GM12878 (cell line): ENCODE data around the gene TTC33. TPM values are rescaled to one million over a fixed set of nuclear protein-coding genes. Genes with fewer than 3 reads are reported as not detected.

Source experiments
- ATAC-seq: fragments of 200-7000 bp; cut with Tn5 transposase; 3 replicates; pipeline ENCODE4 v1.9.1; 2020; ENCODE audit warnings: mild to moderate bottlenecking, moderate library complexity
- BruUV-seq: library from RNA; stranded (reverse); fragments of 400-500 nt; replicated peaks from 2 replicates; lab custom pipeline; 2021; lab: Mats Ljungman, UMichigan
- CTCF ChIA-PET: fragments of 300-600 bp; sonication (Branson Sonifier 250); formaldehyde crosslinking; extraction: SDS; loops from one replicate; lab custom pipeline; 2021; ENCODE audit warnings: inconsistent platforms; lab: Yijun Ruan, JAX
- POLR2A ChIA-PET: fragments of 350-600 bp; formaldehyde crosslinking; extraction: SDS; loops from one replicate; lab custom pipeline; 2021; ENCODE audit warnings: inconsistent platforms; lab: Charles Lee
- RAD21 ChIA-PET: fragments of 300-600 bp; sonication (Branson Sonifier 250); formaldehyde crosslinking; loops from one replicate; lab custom pipeline; 2023; ENCODE audit warnings: antibody characterized with exemption; ENCODE audit not compliant: unreplicated experiment; lab: Charles Lee
- SMC1A ChIA-PET: fragments of 300-600 bp; sonication (Branson Sonifier 250); formaldehyde crosslinking; loops from one replicate; lab custom pipeline; 2023; ENCODE audit not compliant: unreplicated experiment, uncharacterized antibody; lab: Charles Lee
- DNase-seq: peaks from one replicate; pipeline ENCODE4 v3.0.0-alpha.2; 2011; ENCODE audit warnings: low read depth, low spot score
- FAIRE-seq: peaks from 3 replicates; lab custom pipeline; 2011; peaks lifted over from hg19 to GRCh38; lab: Jason Lieb, UNC
- H2AFZ ChIP-seq: 2 replicates; pipeline ENCODE4 v1.6.0; 2011; ENCODE audit warnings: low read depth, low read length, control low read depth; ENCODE audit not compliant: control insufficient read depth
- H3K27ac ChIP-seq: 2 replicates; pipeline ENCODE4 v1.5.1; 2011; ENCODE audit warnings: control low read depth; ENCODE audit not compliant: control insufficient read depth, insufficient read depth
- H3K27me3 ChIP-seq, 2 experiments: replicated peaks in 1 of 2; 2 replicates each; pipeline versions ENCODE4 v1.6.0 to v1.6.1; 2011; ENCODE audit warnings: low read length in 1 of 2; ENCODE audit not compliant: control insufficient read depth in 2 of 2, insufficient read depth in 2 of 2
- H3K36me3 ChIP-seq, 2 experiments: 2 replicates each; pipeline ENCODE4 v1.5.1; 2011; ENCODE audit warnings: low read length in 1 of 2; ENCODE audit not compliant: control insufficient read depth in 2 of 2, insufficient read depth in 2 of 2
- H3K4me1 ChIP-seq: 2 replicates; pipeline ENCODE4 v1.6.1; 2011; ENCODE audit warnings: mild to moderate bottlenecking, low read length, moderate library complexity, mixed read lengths; ENCODE audit not compliant: control insufficient read depth, insufficient read depth
- H3K4me2 ChIP-seq: 2 replicates; pipeline ENCODE4 v1.6.0; 2011; ENCODE audit warnings: control low read depth; ENCODE audit not compliant: control insufficient read depth, insufficient read depth
- H3K4me3 ChIP-seq: fragments of 200-600 bp; sonication (generic); 2 replicates; pipeline ENCODE4 v1.5.1; 2016
- H3K79me2 ChIP-seq: 2 replicates; pipeline ENCODE4 v1.6.0; 2011; ENCODE audit warnings: low read length; ENCODE audit not compliant: control insufficient read depth, insufficient read depth
- H3K9ac ChIP-seq: 2 replicates; pipeline ENCODE4 v1.8.0; 2011; ENCODE audit warnings: low read length, control low read depth, mixed read lengths; ENCODE audit not compliant: control insufficient read depth, insufficient read depth
- H3K9me3 ChIP-seq: replicated peaks from 3 replicates; pipeline ENCODE4 v1.5.1; 2011; ENCODE audit warnings: mild to moderate bottlenecking, low read length; ENCODE audit not compliant: control insufficient read depth, insufficient read depth
- H4K20me1 ChIP-seq: 2 replicates; pipeline ENCODE4 v1.6.0; 2011; ENCODE audit not compliant: control insufficient read depth, insufficient read depth
- ASH2L ChIP-seq: fragments of 300-600, 200-600 bp; sonication (generic); IDR thresholded peaks from 2 replicates; pipeline ENCODE4 v1.6.1; 2017; ENCODE audit warnings: low read depth, mild to moderate bottlenecking, borderline replicate concordance
- E4F1 ChIP-seq: fragments of 450-650 bp; IDR thresholded peaks from 2 replicates; pipeline ENCODE4 v1.6.1; 2018; ENCODE audit warnings: borderline replicate concordance, mild to moderate bottlenecking; ENCODE audit not compliant: partially characterized antibody
- EP300 ChIP-seq, 2 experiments: fragments of 150-350 bp in 1 of 2; IDR thresholded peaks; 2 replicates each; pipeline ENCODE4 v1.6.1; 2011 to 2012; ENCODE audit warnings: low read depth in 2 of 2, low read length in 2 of 2, borderline replicate concordance in 1 of 2, improper control_type of control experiment in 1 of 2, inconsistent platforms in 1 of 2; ENCODE audit not compliant: control insufficient read depth in 1 of 2
- JUNB ChIP-seq: IDR thresholded peaks from 2 replicates; pipeline ENCODE4 v1.6.1; 2016; ENCODE audit warnings: antibody characterized with exemption, mild to moderate bottlenecking
- MEF2A ChIP-seq: IDR thresholded peaks from 2 replicates; pipeline ENCODE4 v1.6.1; 2011; ENCODE audit warnings: low read depth, mild to moderate bottlenecking, low read length, moderate library complexity; ENCODE audit not compliant: insufficient read depth
- NFXL1 ChIP-seq: fragments of 450-650 bp; IDR thresholded peaks from 2 replicates; pipeline ENCODE4 v1.6.1; 2017; ENCODE audit warnings: antibody characterized with exemption, mild to moderate bottlenecking, borderline replicate concordance
- NFYA ChIP-seq: IDR thresholded peaks from 2 replicates; pipeline ENCODE4 v1.6.1; 2011; ENCODE audit warnings: low read depth, mild to moderate bottlenecking, low read length, improper control_type of control experiment, borderline replicate concordance
- NFYB ChIP-seq: IDR thresholded peaks from 2 replicates; pipeline ENCODE4 v1.6.1; 2011; ENCODE audit warnings: low read depth, mild to moderate bottlenecking, low read length, improper control_type of control experiment, moderate library complexity; ENCODE audit not compliant: insufficient read depth
- POLR2AphosphoS5 ChIP-seq: IDR thresholded peaks from 2 replicates; pipeline ENCODE4 v1.6.1; 2011; ENCODE audit warnings: mild to moderate bottlenecking, low read length, inconsistent platforms
- SKIL ChIP-seq: fragments of 450-650 bp; IDR thresholded peaks from 2 replicates; pipeline ENCODE4 v1.6.1; 2017; ENCODE audit warnings: mild to moderate bottlenecking, low read depth, inconsistent platforms; ENCODE audit not compliant: poor library complexity, severe bottlenecking
- ZSCAN29 ChIP-seq: fragments of 450-650 bp; IDR thresholded peaks from 2 replicates; pipeline ENCODE4 v1.6.1; 2017; ENCODE audit warnings: mild to moderate bottlenecking, moderate library complexity
- WGBS: methylation state at CpG from one replicate; pipeline ENCODE4 v1.1.6; 2016; ENCODE audit warnings: low lambda C conversion rate; ENCODE audit not compliant: insufficient replicate concordance, insufficient coverage; ENCODE audit errors: missing lambda C conversion rate; 5-methylcytosine and 5-hydroxymethylcytosine counted together
- in situ Hi-C: fragments of 300-500 bp; cut with MboI; formaldehyde crosslinking; loops from 9 replicates; pipeline ENCODE4 v1.14.3; 2018; ENCODE audit warnings: mixed read lengths
- intact Hi-C: fragments of 100-400 bp; cut with micrococcal nuclease; formaldehyde crosslinking; loops from one replicate; pipeline ENCODE4 v1.14.2; 2022; ENCODE audit not compliant: unreplicated experiment
- polyA plus RNA-seq, 11 experiments: library from polyadenylated mRNA; depleted of rRNA in 4 of 11; unstranded in 6 of 11; stranded (reverse) in 5 of 11; fragments of >200 nt; fragmentation: Nextera tagmentation in 4 of 11; fragmentation: Illumina TruSeq in 1 of 11; extraction: Ambion mirVana in 4 of 11; extraction: Trizol in 1 of 11; gene quantifications; 1 replicate in 1 of 11; 2 replicates in 10 of 11; pipeline versions ENCODE4 v1.2.1 to v1.2.3, GENCODE V29; 2011 to 2016; ENCODE audit warnings: inconsistent platforms in 2 of 11, missing spikeins in 2 of 11, low read depth in 1 of 11
- total RNA-seq, 4 experiments: library from RNA; depleted of rRNA in 3 of 4; stranded (reverse); fragments of >200 nt in 3 of 4; fragmentation: Illumina TruSeq in 1 of 4; extraction: Trizol in 1 of 4; gene quantifications; 2 replicates each; pipeline versions ENCODE4 v1.2.1 to v1.2.3, GENCODE V29; 2013 to 2021
- TF ChIP-seq, protein P1 (sequence below): fragments of 450-650 bp; IDR thresholded peaks from 2 replicates; pipeline ENCODE4 v1.6.1; 2017; ENCODE audit warnings: borderline replicate concordance
- TF ChIP-seq, protein P2 (sequence below): fragments of 450-650 bp; IDR thresholded peaks from 2 replicates; pipeline ENCODE4 v1.6.1; 2017; ENCODE audit warnings: mild to moderate bottlenecking, moderate library complexity

TTC33 gene
- total and polyA plus RNA-seq, 10 of the 15 experiments (the other 5 are each of a cell fraction or from before 2014, with no cell fraction given): 7.9 to 22.3 (median 14.6) TPM

DNA sequence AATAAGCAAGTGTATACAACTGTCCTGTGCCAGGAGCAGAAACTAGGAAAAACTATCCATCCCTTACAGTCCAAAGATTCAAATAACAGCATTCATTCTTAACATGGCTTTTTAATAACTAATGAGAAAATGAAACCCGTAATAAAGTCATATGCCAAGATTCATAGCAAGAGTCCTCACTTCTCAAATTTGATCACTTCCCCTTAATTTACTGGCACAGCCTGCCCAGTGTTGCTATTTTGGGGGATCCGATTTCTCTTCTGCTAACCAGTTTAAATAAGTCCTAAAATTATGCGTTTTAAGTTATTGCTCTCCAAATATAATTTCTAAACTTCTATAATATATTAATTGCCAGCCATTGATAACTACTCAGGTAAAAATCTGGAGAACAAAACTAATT is 253.0 kb downstream of the TTC33 start:
- FAIRE-seq (no peak), ATAC-seq (peak; percentile 79), DNase-seq (no peak)
- Histone ChIP-seq H3K36me3 (no peaks in the 10 kb centered on the region), H3K4me1 (no peaks in the 10 kb centered on the region), H3K4me3 (no peak overlapping the region), H3K27me3 (no peaks in the 10 kb centered on the region), H4K20me1 (no peaks in the 10 kb centered on the region), H3K9ac (no peak overlapping the region), H3K79me2 (no peaks in the 10 kb centered on the region), H3K9me3 (no peaks in the 10 kb centered on the region), H2AFZ (no peak overlapping the region), H3K4me2 (no peak overlapping the region), H3K27ac (no peak overlapping the region)
- BruUV-seq: no TSS peak
- SMC1A ChIA-PET: interaction anchor here (0.9 kb wide), 1 partner anchor 183 kb away, joined by 3 read pairs; no protein-coding TSS in a partner anchor
- RAD21 ChIA-PET: no interaction called here
- CTCF ChIA-PET: no interaction called here
- POLR2A ChIA-PET: no interaction called here
- in situ Hi-C loops: no loop called here
- intact Hi-C loops: no loop called here
- WGBS: 0% methylated on average over 3 of the region's 3 CpGs
- TF ChIP-seq SKIL (no peak), JUNB (peak; percentile 37; the same call in 1 of the 2 replicates), ASH2L (no peak), NFXL1 (no peak), ZSCAN29 (no peak), MEF2A (peak; percentile 44; the same call in 1 of the 2 replicates), NFYB (no peak), POLR2AphosphoS5 (no peak), E4F1 (no peak), EP300 (IDR thresholded peaks at IDR 0.05; ENCODE audit: borderline replicate concordance in 1 of 2, control insufficient read depth in 1 of 2, low read depth in 2 of 2, low read length in 2 of 2) (peak in 1 of 2 experiments; percentile 24; a peak in 1 of 4 replicates), NFYA (no peak)
- TF ChIP-seq, protein P1, sequence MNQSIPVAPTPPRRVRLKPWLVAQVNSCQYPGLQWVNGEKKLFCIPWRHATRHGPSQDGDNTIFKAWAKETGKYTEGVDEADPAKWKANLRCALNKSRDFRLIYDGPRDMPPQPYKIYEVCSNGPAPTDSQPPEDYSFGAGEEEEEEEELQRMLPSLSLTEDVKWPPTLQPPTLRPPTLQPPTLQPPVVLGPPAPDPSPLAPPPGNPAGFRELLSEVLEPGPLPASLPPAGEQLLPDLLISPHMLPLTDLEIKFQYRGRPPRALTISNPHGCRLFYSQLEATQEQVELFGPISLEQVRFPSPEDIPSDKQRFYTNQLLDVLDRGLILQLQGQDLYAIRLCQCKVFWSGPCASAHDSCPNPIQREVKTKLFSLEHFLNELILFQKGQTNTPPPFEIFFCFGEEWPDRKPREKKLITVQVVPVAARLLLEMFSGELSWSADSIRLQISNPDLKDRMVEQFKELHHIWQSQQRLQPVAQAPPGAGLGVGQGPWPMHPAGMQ: no peak
- TF ChIP-seq, protein P2, sequence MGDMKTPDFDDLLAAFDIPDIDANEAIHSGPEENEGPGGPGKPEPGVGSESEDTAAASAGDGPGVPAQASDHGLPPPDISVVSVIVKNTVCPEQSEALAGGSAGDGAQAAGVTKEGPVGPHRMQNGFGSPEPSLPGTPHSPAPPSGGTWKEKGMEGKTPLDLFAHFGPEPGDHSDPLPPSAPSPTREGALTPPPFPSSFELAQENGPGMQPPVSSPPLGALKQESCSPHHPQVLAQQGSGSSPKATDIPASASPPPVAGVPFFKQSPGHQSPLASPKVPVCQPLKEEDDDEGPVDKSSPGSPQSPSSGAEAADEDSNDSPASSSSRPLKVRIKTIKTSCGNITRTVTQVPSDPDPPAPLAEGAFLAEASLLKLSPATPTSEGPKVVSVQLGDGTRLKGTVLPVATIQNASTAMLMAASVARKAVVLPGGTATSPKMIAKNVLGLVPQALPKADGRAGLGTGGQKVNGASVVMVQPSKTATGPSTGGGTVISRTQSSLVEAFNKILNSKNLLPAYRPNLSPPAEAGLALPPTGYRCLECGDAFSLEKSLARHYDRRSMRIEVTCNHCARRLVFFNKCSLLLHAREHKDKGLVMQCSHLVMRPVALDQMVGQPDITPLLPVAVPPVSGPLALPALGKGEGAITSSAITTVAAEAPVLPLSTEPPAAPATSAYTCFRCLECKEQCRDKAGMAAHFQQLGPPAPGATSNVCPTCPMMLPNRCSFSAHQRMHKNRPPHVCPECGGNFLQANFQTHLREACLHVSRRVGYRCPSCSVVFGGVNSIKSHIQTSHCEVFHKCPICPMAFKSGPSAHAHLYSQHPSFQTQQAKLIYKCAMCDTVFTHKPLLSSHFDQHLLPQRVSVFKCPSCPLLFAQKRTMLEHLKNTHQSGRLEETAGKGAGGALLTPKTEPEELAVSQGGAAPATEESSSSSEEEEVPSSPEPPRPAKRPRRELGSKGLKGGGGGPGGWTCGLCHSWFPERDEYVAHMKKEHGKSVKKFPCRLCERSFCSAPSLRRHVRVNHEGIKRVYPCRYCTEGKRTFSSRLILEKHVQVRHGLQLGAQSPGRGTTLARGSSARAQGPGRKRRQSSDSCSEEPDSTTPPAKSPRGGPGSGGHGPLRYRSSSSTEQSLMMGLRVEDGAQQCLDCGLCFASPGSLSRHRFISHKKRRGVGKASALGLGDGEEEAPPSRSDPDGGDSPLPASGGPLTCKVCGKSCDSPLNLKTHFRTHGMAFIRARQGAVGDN: no peak
